OCI-LY7 (cell line): ENCODE results near the gene RIOK2.

Source experiments
- EZH2phosphoT487 ChIP-seq: fragments of 200-600 bp; sonication (generic); IDR thresholded peaks from 2 replicates; pipeline ENCODE4 v1.6.1; 2018; ENCODE audit warnings: low read depth, borderline replicate concordance, mild to moderate bottlenecking, mixed run types, antibody characterized with exemption, low read length, moderate library complexity, mixed read lengths
- TF ChIP-seq, protein P1 (sequence below): fragments of 200-600 bp; sonication (generic); conservative IDR thresholded peaks from 2 replicates; pipeline ENCODE4 v1.5.1; 2014; ENCODE audit warnings: mild to moderate bottlenecking, antibody characterized with exemption, low read length, moderate library complexity, mixed read lengths

DNA sequence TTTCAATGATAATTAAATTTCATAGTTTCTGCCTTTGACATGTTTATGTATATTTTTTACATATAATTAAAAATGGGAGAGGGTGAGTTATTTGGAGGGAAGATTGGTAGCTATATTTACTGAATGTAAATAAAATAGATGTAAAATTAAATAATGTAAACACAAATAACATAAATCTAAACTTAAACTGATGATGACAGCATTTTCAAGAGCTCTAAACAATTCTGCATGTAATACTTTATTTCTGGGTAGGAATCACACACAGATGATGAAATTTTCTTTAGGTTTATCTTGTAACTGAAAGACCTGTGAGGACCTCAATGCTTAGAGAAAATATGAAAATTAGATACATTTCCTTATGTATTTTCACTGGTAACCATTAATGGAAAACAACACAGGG lies 42.2 kb upstream of the RIOK2 start:
- TF ChIP-seq, protein P1, sequence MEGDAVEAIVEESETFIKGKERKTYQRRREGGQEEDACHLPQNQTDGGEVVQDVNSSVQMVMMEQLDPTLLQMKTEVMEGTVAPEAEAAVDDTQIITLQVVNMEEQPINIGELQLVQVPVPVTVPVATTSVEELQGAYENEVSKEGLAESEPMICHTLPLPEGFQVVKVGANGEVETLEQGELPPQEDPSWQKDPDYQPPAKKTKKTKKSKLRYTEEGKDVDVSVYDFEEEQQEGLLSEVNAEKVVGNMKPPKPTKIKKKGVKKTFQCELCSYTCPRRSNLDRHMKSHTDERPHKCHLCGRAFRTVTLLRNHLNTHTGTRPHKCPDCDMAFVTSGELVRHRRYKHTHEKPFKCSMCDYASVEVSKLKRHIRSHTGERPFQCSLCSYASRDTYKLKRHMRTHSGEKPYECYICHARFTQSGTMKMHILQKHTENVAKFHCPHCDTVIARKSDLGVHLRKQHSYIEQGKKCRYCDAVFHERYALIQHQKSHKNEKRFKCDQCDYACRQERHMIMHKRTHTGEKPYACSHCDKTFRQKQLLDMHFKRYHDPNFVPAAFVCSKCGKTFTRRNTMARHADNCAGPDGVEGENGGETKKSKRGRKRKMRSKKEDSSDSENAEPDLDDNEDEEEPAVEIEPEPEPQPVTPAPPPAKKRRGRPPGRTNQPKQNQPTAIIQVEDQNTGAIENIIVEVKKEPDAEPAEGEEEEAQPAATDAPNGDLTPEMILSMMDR, result no peak
- no peak for TF ChIP-seq EZH2phosphoT487
